ENCODE data around the gene RNF4.
"Not testable (repeated sequence)": the region's sequence is repeated elsewhere in the genome, so short reads cannot be mapped to it uniquely, and the experiment has no call there.

The RNF4 gene

DNA sequence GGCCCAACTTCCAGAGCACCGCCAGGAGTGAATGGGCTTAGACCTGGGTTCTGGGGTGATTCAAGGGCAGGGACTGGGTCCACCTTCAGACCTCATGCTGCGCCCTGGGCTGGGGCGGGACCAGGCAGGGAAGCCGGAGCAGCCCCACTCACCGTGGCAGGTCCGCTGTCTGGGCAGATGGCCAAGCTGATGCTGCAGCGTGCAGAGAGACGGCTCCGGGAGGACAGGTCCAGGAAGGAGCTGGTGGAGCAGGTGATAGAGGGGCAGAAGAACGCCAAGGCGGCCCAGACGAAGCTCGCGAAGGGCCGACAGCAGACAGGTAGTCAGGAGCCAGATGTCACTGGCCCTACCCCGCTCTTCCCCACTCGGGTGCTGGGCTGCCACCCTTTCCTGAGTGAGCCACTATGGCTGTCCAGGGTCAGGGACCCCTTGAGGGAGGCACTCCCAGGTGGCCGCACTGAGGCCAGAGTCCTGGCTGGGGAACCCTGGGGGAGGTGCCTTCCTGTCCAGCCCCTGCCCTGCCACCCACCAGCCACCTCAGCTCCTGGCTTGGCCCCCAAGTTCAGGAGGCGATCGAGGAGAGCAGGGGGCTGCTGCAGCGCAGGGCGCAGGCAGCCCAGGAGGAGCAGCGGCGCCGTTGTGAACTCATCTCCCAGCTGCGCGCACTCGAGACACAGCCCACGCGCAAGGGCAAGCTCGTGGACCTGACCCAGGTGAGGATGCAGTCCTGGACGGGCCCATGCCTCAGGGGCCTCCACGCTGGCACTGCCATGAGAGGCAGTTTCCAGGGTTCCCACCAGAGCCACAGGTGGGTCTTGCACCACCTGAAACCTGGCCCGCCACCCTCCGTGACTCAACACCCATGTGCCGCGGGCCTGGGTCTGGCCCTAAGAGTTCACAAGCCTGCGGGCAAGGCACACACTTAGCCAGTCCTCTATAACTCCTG is 10.1 kb upstream of the RNF4 start:
- no peak for DNase-seq (ENCODE audit: low spot score)

- no peak for DNase-seq (ENCODE audit: low spot score)
These were observed 9.1 kb upstream of the RNF4 start for GRCh38 chr4:2459589-2460349.

DNA sequence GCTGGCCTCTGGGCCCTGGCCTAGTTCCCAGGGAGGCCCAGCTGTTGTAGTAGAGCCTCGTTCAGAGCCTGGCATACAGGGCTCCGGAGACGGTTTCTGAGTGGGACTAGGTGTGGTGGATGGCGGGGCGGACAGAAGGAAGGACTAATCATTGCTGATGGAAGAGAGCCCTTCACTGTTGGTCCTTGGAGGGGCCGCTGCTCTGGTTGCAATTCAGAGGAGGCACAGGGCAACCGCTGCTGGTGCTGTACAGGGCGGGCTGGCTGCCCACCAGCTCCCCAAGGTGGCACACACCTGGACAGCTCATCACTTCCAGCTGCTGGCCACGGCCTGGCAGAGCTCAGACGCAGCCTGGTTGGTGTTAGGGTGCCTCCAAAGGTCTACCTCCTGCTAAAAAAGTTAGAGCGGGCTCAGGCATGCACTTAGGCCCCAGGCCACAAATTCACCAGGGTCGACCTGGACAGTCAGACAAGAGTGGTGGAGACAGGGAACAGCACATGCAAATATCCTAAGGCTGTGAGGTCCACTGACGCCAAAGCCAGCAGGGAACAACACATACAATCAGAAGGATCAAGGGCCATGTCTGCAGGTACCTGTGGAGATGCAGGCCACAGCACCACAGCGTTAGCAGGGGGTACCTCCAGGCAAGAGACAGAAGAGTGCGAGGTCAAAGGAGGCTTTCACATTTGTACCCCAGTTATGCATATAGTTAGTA is 7.5 kb upstream of the RNF4 start:
- DNase-seq (ENCODE audit: low spot score), result no peak

- DNase-seq (ENCODE audit: low spot score), result peak; percentile 80
These were observed 6.5 kb upstream of the RNF4 start for GRCh38 chr4:2462218-2462991.

GRCh38 chr4:2462992-2463762 is 5.7 kb upstream of the RNF4 start:
- no peak for DNase-seq (ENCODE audit: low spot score)

- DNase-seq (ENCODE audit: low spot score), result no peak
These were observed 3.9 kb upstream of the RNF4 start for GRCh38 chr4:2465032-2465431.

GRCh38 chr4:2465544-2465943 is 3.4 kb upstream of the RNF4 start:
- not testable (repeated sequence) for DNase-seq (ENCODE audit: low spot score)

DNA sequence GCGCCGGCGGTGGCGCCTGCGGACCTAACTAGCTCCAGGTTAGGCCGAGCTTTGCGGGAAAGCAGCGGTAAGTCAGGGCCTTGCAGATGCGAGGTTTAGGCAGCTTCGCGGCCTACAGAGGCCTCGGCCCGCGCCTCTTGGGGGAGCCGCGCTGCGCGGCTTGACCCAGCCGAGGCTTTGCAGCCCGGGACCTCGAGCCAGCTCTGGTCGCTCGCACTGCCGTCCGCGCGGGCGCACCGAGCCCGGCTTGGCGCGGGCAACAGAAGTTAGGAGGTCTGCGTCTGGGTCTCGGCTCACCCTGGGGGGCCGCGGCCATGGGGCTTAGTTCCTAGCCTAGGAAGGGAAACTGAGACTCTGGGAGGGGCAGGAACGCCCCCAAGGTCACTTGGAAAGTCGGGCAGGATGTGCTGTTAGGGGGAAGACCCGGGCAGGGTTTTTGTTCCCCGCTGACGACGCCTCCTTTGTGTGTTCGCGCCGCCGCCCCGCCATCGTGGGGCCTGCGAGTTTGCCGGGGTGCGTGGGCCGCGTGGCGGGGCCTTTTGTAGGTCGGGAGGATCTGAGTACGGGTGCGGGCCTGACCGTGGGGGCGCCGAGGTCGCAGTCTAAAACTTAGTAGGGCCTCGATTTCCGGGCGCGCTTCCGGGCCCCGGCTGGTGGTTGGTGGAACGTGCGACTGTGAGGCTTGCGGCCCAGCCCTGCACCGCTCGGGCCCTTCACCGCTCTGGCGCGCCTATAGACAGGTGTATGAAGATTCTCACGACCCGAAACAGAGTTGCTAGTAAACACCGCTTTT is 482 bp downstream of the RNF4 start:
- peak; percentile 59 for DNase-seq (ENCODE audit: low spot score)

- no peak for DNase-seq (ENCODE audit: low spot score)
These were observed 1.9 kb downstream of the RNF4 start for GRCh38 chr4:2470791-2471190.

GRCh38 chr4:2472187-2472586 is 3.3 kb downstream of the RNF4 start:
- peak; percentile 61 for DNase-seq (ENCODE audit: low spot score)

DNA sequence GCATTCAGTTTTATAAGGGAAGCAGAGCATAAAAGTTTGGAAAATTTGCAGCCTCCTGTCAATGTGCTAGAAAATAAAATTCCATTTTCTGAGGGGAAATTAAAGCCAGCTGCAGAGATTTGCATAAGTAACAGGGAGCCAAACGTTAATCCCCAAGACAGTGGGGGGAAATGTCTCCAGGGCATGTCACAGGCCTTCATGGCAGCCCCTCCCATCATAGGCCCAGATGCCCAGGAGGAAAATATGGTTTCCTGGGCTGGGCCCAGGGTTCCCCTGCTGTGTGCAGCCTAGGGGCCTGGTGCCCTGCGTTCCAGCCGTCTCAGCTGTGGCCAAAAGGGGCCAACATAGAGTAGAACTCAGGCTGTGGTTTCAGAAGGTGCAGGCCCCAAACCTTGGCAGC is 9.3 kb downstream of the RNF4 start:
- DNase-seq (ENCODE audit: low spot score), result no peak

DNA sequence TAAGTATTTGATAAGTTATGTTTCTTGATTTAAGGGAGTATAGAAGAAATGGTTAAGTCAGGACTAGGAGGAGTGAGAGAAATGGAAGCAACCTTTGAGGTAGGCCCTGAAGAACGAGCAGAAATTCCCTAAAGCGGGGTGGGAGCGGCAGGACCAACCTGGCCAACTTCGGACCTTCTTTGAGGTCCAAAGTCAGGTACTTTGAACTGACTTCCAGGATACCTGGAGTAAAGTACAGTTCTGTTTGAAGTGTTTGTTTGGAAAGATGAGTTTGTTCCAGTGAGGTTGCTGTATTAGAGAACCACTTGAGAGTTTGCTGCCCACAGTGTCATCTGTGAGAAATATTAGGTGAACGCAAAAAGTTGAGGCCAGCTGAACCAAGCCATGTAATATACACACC is 11.7 kb downstream of the RNF4 start:
- DNase-seq (ENCODE audit: low spot score), result no peak

DNA sequence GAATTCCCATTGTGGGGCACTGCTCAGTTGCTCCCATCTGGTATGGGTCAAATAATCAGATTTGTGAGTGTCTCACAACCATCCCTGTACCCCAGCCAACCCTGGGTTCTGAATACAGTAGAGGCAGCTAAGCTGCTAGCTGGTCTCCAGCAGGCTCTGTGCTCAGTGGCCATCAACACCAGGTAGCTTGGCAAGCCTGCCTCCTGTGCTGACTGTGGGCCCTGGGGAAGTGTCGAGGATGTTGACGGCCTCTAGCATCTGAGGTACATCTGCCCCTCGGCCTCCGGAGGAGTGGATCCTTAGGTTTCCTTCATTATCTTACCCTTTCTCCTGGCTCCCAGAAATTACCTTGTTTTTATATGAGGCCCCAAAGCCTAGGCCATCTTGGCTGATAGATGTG is 13.3 kb downstream of the RNF4 start:
- DNase-seq (ENCODE audit: low spot score), result no peak

DNA sequence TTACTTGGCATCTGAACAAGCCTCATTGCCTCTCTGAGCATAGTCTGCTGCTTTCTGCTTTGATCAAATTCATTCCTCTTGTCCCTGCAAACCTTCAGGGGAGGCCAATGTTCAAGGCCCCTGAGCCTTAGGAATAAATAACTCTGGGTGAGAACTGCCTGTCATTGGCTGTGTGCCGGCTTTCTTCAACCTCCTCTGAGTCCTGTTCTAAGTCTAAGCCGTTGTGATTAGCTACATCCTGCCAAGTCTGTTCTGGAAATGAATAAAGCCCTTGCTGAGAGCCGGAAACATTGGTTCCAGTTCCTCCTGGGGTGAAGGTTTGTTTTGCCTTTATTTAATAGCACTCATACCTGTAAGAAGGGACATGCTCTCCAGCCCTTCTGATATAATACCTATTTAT is 13.8 kb downstream of the RNF4 start:
- no peak for DNase-seq (ENCODE audit: low spot score)

- no peak for DNase-seq (ENCODE audit: low spot score)
These were observed 14.3 kb downstream of the RNF4 start for GRCh38 chr4:2483237-2483636.

DNA sequence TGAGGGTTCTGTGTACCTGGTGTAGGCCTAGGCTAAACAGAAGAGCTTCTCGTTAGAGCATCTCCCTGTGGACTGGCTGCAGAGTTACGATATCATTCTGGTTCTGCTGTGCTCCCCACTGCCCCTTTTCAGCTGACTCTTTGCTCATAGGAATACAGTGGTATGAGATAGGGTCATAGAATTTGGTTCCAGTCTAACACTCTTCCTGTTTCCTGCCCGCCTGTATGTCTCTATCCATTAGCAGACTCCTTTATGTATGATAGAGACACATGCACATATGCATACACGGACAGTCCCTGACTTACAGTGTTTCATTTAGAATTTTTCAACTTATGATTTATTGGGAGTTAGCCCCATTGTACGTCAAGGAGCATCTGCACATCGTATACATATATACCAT is 15.3 kb downstream of the RNF4 start:
- DNase-seq (ENCODE audit: low spot score), result no peak

- no peak for DNase-seq (ENCODE audit: low spot score)
These were observed 16.1 kb downstream of the RNF4 start for GRCh38 chr4:2484993-2485392.

- no peak for DNase-seq (ENCODE audit: low spot score)
These were observed 17.1 kb downstream of the RNF4 start for GRCh38 chr4:2485956-2486355.

DNA sequence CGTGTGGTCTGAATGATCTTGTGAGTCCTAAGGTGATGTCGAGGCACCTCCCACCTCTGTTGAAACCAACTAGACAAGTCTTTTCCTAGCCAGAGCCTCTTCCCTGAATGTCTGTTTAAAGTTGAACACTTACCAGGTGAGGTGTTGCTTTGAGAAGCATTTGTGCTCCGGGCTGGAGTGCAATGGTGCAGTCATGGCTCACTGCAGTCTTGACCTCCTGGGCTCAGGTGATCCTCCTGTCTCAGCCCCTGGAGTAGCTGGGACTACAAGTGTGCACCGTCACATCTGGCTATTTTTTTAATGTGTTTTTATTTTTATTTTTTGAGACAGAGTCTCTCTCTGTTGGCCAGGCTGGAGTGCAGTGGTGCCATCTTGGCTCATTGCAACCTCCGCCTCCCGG is 18.1 kb downstream of the RNF4 start:
- no peak for DNase-seq (ENCODE audit: low spot score)

GRCh38 chr4:2487632-2488031 is 18.7 kb downstream of the RNF4 start:
- DNase-seq (ENCODE audit: low spot score), result no peak
